Mammary epithelial cell (primary cell): Measurements from ENCODE around the gene UHRF1.

ENCODE experiments used
- EZH2 ChIP-seq: IDR thresholded peaks from 2 replicates; pipeline ENCODE4 v1.6.1; 2012; ENCODE audit warnings: low read length, inconsistent platforms, borderline replicate concordance
- TF ChIP-seq, protein P1 (sequence below), 2 donors: IDR thresholded peaks in 1 of 2; conservative IDR thresholded peaks in 1 of 2; 2 replicates each; pipeline ENCODE4 v1.5.1; 2011 to 2012; ENCODE audit warnings: inconsistent platforms in 2 of 2, low read length in 2 of 2, mild to moderate bottlenecking in 2 of 2, control low read depth in 1 of 2, low read depth in 1 of 2; ENCODE audit not compliant: insufficient read depth in 1 of 2; ENCODE audit errors: extremely low read depth in 1 of 2

DNA sequence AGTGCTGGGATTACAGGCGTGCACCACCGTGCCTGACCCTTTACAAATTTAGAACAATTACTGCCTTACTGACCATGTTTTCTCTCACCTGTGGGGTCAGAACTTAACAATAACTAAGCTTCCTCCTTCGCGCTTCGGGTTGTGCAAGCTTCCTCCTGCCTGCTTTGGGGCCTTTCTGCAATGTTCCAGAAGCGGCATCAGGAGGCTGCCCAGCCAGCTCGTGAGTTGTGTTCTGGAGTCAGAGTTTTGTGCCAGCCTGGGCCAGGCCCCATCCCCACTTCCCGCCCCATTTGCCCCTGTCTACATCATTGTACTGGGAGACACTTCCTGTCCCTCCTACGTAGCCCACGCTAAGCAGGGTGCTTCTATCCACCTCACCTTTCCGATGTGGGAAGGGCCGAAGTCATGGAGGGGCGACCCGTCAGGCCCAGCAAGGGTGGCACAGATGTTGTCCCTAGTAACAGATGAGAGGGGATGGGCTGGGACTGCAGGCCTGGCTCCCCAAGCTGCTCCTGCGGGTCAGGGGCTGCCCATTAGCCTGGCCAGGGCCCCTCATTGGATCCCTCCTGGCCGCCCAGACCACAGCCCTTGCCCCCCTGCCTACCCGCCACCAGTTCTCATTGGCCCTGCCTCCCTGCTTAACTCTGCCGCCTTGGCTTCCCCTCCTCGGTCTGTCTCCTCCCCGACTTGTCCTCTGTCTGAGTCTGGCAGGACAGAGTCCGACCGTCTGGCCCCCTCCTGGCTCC lies 13.4 kb downstream of the UHRF1 start:
- TF ChIP-seq, protein P1, sequence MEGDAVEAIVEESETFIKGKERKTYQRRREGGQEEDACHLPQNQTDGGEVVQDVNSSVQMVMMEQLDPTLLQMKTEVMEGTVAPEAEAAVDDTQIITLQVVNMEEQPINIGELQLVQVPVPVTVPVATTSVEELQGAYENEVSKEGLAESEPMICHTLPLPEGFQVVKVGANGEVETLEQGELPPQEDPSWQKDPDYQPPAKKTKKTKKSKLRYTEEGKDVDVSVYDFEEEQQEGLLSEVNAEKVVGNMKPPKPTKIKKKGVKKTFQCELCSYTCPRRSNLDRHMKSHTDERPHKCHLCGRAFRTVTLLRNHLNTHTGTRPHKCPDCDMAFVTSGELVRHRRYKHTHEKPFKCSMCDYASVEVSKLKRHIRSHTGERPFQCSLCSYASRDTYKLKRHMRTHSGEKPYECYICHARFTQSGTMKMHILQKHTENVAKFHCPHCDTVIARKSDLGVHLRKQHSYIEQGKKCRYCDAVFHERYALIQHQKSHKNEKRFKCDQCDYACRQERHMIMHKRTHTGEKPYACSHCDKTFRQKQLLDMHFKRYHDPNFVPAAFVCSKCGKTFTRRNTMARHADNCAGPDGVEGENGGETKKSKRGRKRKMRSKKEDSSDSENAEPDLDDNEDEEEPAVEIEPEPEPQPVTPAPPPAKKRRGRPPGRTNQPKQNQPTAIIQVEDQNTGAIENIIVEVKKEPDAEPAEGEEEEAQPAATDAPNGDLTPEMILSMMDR (conservative IDR thresholded peaks at IDR 0.05 in 1 of 2, IDR thresholded peaks at IDR 0.05 in 1 of 2; ENCODE audit: extremely low read depth in 1 of 2, insufficient read depth in 1 of 2, low read depth in 1 of 2, low read length in 2 of 2) = no peak
- no peak for TF ChIP-seq EZH2
